ENCODE results near the gene GRM3.

DNA sequence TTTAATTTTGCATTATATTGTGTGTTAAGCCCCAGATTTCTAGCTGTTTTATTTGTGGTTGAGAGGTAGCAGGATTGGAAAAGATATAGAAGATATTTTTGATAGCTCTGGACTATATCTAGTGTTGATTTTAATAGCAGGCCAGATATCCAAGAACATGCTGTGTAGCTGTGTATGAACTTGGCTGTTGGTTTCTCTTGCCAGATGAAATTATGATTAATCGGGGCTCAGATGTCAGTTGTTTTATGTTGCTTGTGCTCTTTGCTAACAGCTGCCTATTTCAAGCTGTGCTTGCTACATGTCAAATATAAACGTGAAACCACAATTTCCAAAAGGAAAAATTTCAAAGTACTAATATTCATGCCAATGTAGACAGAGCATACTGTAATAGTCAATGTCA lies 141.1 kb downstream of the GRM3 start:
- TF ChIP-seq, protein P1, sequence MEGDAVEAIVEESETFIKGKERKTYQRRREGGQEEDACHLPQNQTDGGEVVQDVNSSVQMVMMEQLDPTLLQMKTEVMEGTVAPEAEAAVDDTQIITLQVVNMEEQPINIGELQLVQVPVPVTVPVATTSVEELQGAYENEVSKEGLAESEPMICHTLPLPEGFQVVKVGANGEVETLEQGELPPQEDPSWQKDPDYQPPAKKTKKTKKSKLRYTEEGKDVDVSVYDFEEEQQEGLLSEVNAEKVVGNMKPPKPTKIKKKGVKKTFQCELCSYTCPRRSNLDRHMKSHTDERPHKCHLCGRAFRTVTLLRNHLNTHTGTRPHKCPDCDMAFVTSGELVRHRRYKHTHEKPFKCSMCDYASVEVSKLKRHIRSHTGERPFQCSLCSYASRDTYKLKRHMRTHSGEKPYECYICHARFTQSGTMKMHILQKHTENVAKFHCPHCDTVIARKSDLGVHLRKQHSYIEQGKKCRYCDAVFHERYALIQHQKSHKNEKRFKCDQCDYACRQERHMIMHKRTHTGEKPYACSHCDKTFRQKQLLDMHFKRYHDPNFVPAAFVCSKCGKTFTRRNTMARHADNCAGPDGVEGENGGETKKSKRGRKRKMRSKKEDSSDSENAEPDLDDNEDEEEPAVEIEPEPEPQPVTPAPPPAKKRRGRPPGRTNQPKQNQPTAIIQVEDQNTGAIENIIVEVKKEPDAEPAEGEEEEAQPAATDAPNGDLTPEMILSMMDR (IDR thresholded peaks at IDR 0.05): no peak
- no peak for TF ChIP-seq POLR2A (IDR thresholded peaks at IDR 0.05)
